Measurements from ENCODE around the gene CLDN7. TPM values are rescaled to one million over a fixed set of nuclear protein-coding genes. Genes with fewer than 3 reads are reported as not detected.
"Not testable (repeated sequence)": the region's sequence is repeated elsewhere in the genome, so short reads cannot be mapped to it uniquely, and the experiment has no call there.

Gene CLDN7
- total RNA-seq, 3 donors from 2014 or later (not counting 1 experiment from before 2014, with no cell fraction given): 0.99 to 1.8 (median 1.7) TPM

- peaks cover 25% of the 10 kb centered on the region for H3K36me3 ChIP-seq (ENCODE audit: control insufficient read depth, insufficient read depth, low read length)
- H3K9me3 Mint-ChIP-seq: no peaks in the 10 kb centered on the region
- peak overlapping the region; percentile 60 to 98 for H3K27ac Mint-ChIP-seq
- 90% methylated on average over 6 of the region's 6 CpGs for WGBS (ENCODE audit: insufficient coverage)
- no peaks in the 10 kb centered on the region for H3K36me3 Mint-ChIP-seq
- ATAC-seq (no peak), DNase-seq (no peak)
- TF ChIP-seq, protein P1, sequence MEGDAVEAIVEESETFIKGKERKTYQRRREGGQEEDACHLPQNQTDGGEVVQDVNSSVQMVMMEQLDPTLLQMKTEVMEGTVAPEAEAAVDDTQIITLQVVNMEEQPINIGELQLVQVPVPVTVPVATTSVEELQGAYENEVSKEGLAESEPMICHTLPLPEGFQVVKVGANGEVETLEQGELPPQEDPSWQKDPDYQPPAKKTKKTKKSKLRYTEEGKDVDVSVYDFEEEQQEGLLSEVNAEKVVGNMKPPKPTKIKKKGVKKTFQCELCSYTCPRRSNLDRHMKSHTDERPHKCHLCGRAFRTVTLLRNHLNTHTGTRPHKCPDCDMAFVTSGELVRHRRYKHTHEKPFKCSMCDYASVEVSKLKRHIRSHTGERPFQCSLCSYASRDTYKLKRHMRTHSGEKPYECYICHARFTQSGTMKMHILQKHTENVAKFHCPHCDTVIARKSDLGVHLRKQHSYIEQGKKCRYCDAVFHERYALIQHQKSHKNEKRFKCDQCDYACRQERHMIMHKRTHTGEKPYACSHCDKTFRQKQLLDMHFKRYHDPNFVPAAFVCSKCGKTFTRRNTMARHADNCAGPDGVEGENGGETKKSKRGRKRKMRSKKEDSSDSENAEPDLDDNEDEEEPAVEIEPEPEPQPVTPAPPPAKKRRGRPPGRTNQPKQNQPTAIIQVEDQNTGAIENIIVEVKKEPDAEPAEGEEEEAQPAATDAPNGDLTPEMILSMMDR (IDR thresholded peaks at IDR 0.05): no peak
- no peak overlapping the region for H3K27ac ChIP-seq (ENCODE audit: low read length)
- no peaks in the 10 kb centered on the region for H3K27me3 ChIP-seq (ENCODE audit: control insufficient read depth, insufficient read depth, low read length)
- peaks cover 32% of the 10 kb centered on the region for H3K4me1 ChIP-seq (ENCODE audit: control insufficient read depth, insufficient read depth, low read length)
- peaks cover 38 to 41% of the 10 kb centered on the region in 2 donors for H3K4me1 Mint-ChIP-seq
- H3K27me3 Mint-ChIP-seq (ENCODE audit: low read depth in 2 of 2): no peaks in the 10 kb centered on the region
- no peak overlapping the region for H3K4me3 ChIP-seq (ENCODE audit: low read length)
- H3K9me3 ChIP-seq (ENCODE audit: control insufficient read depth, insufficient read depth, low read length): no peaks in the 10 kb centered on the region
- intact Hi-C loops (cut with micrococcal nuclease): no loop called here
- H3K4me3 Mint-ChIP-seq: peak overlapping the region; percentile 92
Measured at GRCh38 chr17:7249214-7249613, 13.1 kb downstream of the CLDN7 start.

GRCh38 chr17:7248796-7249195 is 13.5 kb downstream of the CLDN7 start:
- intact Hi-C loops (cut with micrococcal nuclease): no loop called here
- WGBS (ENCODE audit: insufficient coverage): 90% methylated on average over 3 of the region's 4 CpGs
- peaks cover 32% of the 10 kb centered on the region for H3K4me1 ChIP-seq (ENCODE audit: control insufficient read depth, insufficient read depth, low read length)
- H3K36me3 ChIP-seq (ENCODE audit: control insufficient read depth, insufficient read depth, low read length): peaks cover 28% of the 10 kb centered on the region
- H3K36me3 Mint-ChIP-seq: no peaks in the 10 kb centered on the region
- no peaks in the 10 kb centered on the region for H3K27me3 ChIP-seq (ENCODE audit: control insufficient read depth, insufficient read depth, low read length)
- H3K4me1 Mint-ChIP-seq: peaks cover 38 to 41% of the 10 kb centered on the region in 2 donors
- no peaks in the 10 kb centered on the region for H3K27me3 Mint-ChIP-seq (ENCODE audit: low read depth in 2 of 2)
- no peak overlapping the region for H3K4me3 ChIP-seq (ENCODE audit: low read length)
- DNase-seq (no peak), ATAC-seq (no peak)
- H3K27ac ChIP-seq (ENCODE audit: low read length): no peak overlapping the region
- peak overlapping the region; percentile 60 to 98 for H3K27ac Mint-ChIP-seq
- H3K9me3 Mint-ChIP-seq: no peaks in the 10 kb centered on the region
- H3K9me3 ChIP-seq (ENCODE audit: control insufficient read depth, insufficient read depth, low read length): no peaks in the 10 kb centered on the region
- H3K4me3 Mint-ChIP-seq: no peak overlapping the region
- TF ChIP-seq, protein P1 (IDR thresholded peaks at IDR 0.05): no peak

DNA sequence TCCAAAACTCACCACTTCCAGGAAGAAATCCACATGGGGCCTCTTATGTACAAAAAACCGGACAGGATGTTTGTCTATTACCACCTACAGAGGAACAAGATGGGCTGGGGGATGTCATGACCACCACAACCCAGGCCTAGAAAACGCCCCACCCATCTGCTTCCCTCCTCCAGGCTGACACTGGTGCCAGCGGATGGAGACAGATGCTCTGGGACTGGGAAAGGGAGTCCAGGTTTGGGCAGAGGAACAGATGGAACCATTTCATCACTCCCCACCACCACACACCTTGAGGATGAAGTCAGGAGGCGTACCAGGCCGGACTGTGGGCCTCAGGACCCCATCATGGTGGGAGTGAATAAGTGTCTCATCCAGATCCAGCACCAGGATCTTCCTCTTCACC is 15.5 kb downstream of the CLDN7 start:
- Histone ChIP-seq H3K27me3 (ENCODE audit: control insufficient read depth, insufficient read depth, low read length) (no peaks in the 10 kb centered on the region), H3K4me3 (ENCODE audit: low read length) (no peak overlapping the region), H3K27ac (ENCODE audit: low read length) (no peak overlapping the region), H3K9me3 (ENCODE audit: control insufficient read depth, insufficient read depth, low read length) (no peaks in the 10 kb centered on the region), H3K4me1 (ENCODE audit: control insufficient read depth, insufficient read depth, low read length) (peaks cover 33% of the 10 kb centered on the region), H3K36me3 (ENCODE audit: control insufficient read depth, insufficient read depth, low read length) (peaks cover 25% of the 10 kb centered on the region)
- Mint-ChIP-seq H3K4me1 (peaks cover 43 to 45% of the 10 kb centered on the region in 2 donors), H3K4me3 (peak overlapping the region; percentile 22), H3K9me3 (no peaks in the 10 kb centered on the region), H3K27ac (no peak overlapping the region), H3K36me3 (no peaks in the 10 kb centered on the region), H3K27me3 (ENCODE audit: low read depth in 2 of 2) (no peaks in the 10 kb centered on the region)
- DNase-seq (no peak), ATAC-seq (no peak)
- TF ChIP-seq, protein P1 (IDR thresholded peaks at IDR 0.05): no peak
- intact Hi-C loops (cut with micrococcal nuclease): no loop called here
- WGBS (ENCODE audit: insufficient coverage): 100% methylated on average over 2 of the region's 5 CpGs

GRCh38 chr17:7243838-7244237 is 18.4 kb downstream of the CLDN7 start:
- not testable (repeated sequence) for H3K9me3 ChIP-seq (ENCODE audit: control insufficient read depth, insufficient read depth, low read length); H3K27me3 ChIP-seq (ENCODE audit: control insufficient read depth, insufficient read depth, low read length); H3K27ac ChIP-seq (ENCODE audit: low read length); H3K9me3 Mint-ChIP-seq; H3K36me3 Mint-ChIP-seq; H3K4me3 ChIP-seq (ENCODE audit: low read length); DNase-seq; H3K27me3 Mint-ChIP-seq (ENCODE audit: low read depth in 2 of 2); ATAC-seq
- Mint-ChIP-seq H3K4me3 (peak overlapping the region; percentile 50), H3K4me1 (peaks cover 42 to 49% of the 10 kb centered on the region in 2 donors), H3K27ac (peak overlapping the region; percentile 97 to 99)
- H3K4me1 ChIP-seq (ENCODE audit: control insufficient read depth, insufficient read depth, low read length): peaks cover 32% of the 10 kb centered on the region
- peaks cover 34% of the 10 kb centered on the region for H3K36me3 ChIP-seq (ENCODE audit: control insufficient read depth, insufficient read depth, low read length)
- WGBS (ENCODE audit: insufficient coverage): 96% methylated on average over 8 of the region's 10 CpGs
- intact Hi-C loops (cut with micrococcal nuclease): loop anchor here (1.0 to 2.0 kb wide), 2 partner anchors 8 to 63 kb away; partner anchors contain the start of genes EIF5A and ELP5

Measured in natural killer cell (primary cell).